ENCODE results near the gene CRYBG3.

- TF ChIP-seq CTCF (IDR thresholded peaks at IDR 0.05) (no peak), POLR2A (IDR thresholded peaks at IDR 0.05) (no peak)
Observed at GRCh38 chr3:97928986-97929385, 107.2 kb downstream of the CRYBG3 start.

Data from vagina (tissue), 2 donors.